Measurements from ENCODE around the gene LRRC37A. TPM values are rescaled to one million over a fixed set of nuclear protein-coding genes. Genes with fewer than 3 reads are reported as not detected.
A peak's percentile ranks its signal among the peaks of the same experiment; 100 is the strongest.
"Not testable (repeated sequence)": the region's sequence is repeated elsewhere in the genome, so short reads cannot be mapped to it uniquely, and the experiment has no call there.

LRRC37A gene
- polyA plus RNA-seq, 1 donor (not counting 4 experiments of a cell fraction or from before 2014, with no cell fraction given): 1.7 TPM

GRCh38 chr17:46259845-46260661, 34.9 kb upstream of the LRRC37A start:
- H3K9ac ChIP-seq (ENCODE audit: control insufficient read depth, extremely low read depth, insufficient read depth, low read length); H3K36me3 ChIP-seq (ENCODE audit: control insufficient read depth in 2 of 2, extremely low read depth in 1 of 2, insufficient read depth in 2 of 2, low read length in 2 of 2); H3K27ac ChIP-seq (ENCODE audit: control insufficient read depth, insufficient read depth, low read length); H4K20me1 ChIP-seq (ENCODE audit: control insufficient read depth, extremely low read depth, insufficient read depth, low read length); H2AFZ ChIP-seq (ENCODE audit: control insufficient read depth, low read length); H3K9me1 ChIP-seq (ENCODE audit: control insufficient read depth, extremely low read depth, insufficient read depth, low read length); FAIRE-seq; dilution Hi-C loops (cut with MboI; ENCODE audit: extremely low pct_ligation_motif_present, low sequenced_read_pairs); DNase-seq (ENCODE audit: low read depth, low spot score); H3K9me3 ChIP-seq (ENCODE audit: control insufficient read depth, low read depth, low read length); H3K27me3 ChIP-seq (ENCODE audit: control insufficient read depth, extremely low read depth, insufficient read depth, low read length); H3K79me2 ChIP-seq (ENCODE audit: control insufficient read depth, insufficient read depth, low read length): not testable (repeated sequence)
- Histone ChIP-seq H3K4me1 (ENCODE audit: control insufficient read depth, extremely low read depth, insufficient read depth, low read length) (peaks cover 15% of the 10 kb centered on the region), H3K4me3 (ENCODE audit: control insufficient read depth in 2 of 3, extremely low read depth in 1 of 3, insufficient read depth in 2 of 3, low read depth in 1 of 3, low read length in 3 of 3) (peak overlapping the region in 2 of 3 experiments; percentile 5 to 33), H3K4me2 (ENCODE audit: control insufficient read depth, extremely low read depth, insufficient read depth, low read depth, low read length) (peak overlapping the region; percentile 45)
- TF ChIP-seq CTCF (optimal IDR thresholded peaks at IDR 0.05 in 1 of 3, IDR thresholded peaks at IDR 0.05 in 1 of 3, conservative IDR thresholded peaks at IDR 0.05 in 1 of 3; ENCODE audit: extremely low read depth in 1 of 3, insufficient read depth in 2 of 3, low read length in 3 of 3): peak in 1 of 3 experiments; percentile 2

GRCh38 chr17:46262271-46262670, 32.7 kb upstream of the LRRC37A start:
- Histone ChIP-seq H3K4me1 (ENCODE audit: control insufficient read depth, extremely low read depth, insufficient read depth, low read length) (peaks cover 20% of the 10 kb centered on the region), H3K4me2 (ENCODE audit: control insufficient read depth, extremely low read depth, insufficient read depth, low read depth, low read length) (no peak overlapping the region), H3K79me2 (ENCODE audit: control insufficient read depth, insufficient read depth, low read length) (no peaks in the 10 kb centered on the region), H3K9me1 (ENCODE audit: control insufficient read depth, extremely low read depth, insufficient read depth, low read length) (no peaks in the 10 kb centered on the region), H3K36me3 (ENCODE audit: control insufficient read depth in 2 of 2, extremely low read depth in 1 of 2, insufficient read depth in 2 of 2, low read length in 2 of 2) (no peaks in the 10 kb centered on the region), H3K27me3 (ENCODE audit: control insufficient read depth, extremely low read depth, insufficient read depth, low read length) (peaks cover 6% of the 10 kb centered on the region), H3K9ac (ENCODE audit: control insufficient read depth, extremely low read depth, insufficient read depth, low read length) (no peak overlapping the region), H4K20me1 (ENCODE audit: control insufficient read depth, extremely low read depth, insufficient read depth, low read length) (no peaks in the 10 kb centered on the region), H2AFZ (ENCODE audit: control insufficient read depth, low read length) (no peak overlapping the region), H3K27ac (ENCODE audit: control insufficient read depth, insufficient read depth, low read length) (no peak overlapping the region), H3K9me3 (ENCODE audit: control insufficient read depth, low read depth, low read length) (no peaks in the 10 kb centered on the region), H3K4me3 (ENCODE audit: control insufficient read depth in 2 of 3, extremely low read depth in 1 of 3, insufficient read depth in 2 of 3, low read depth in 1 of 3, low read length in 3 of 3) (no peak overlapping the region)
- FAIRE-seq (no peak), DNase-seq (ENCODE audit: low read depth, low spot score) (no peak)
- dilution Hi-C loops (cut with MboI; ENCODE audit: extremely low pct_ligation_motif_present, low sequenced_read_pairs): no loop called here
- TF ChIP-seq CTCF (optimal IDR thresholded peaks at IDR 0.05 in 1 of 3, IDR thresholded peaks at IDR 0.05 in 1 of 3, conservative IDR thresholded peaks at IDR 0.05 in 1 of 3; ENCODE audit: extremely low read depth in 1 of 3, insufficient read depth in 2 of 3, low read length in 3 of 3): no peak
- no peak for TF ChIP-seq EZH2 (IDR thresholded peaks at IDR 0.05; ENCODE audit: low read length)
